SK-N-SH (cell line): ENCODE data around the gene TRIM47. TPM values are rescaled to one million over a fixed set of nuclear protein-coding genes. Genes with fewer than 3 reads are reported as not detected.

Experiments
- CTCF ChIA-PET: fragments of 300-600, 350-600 bp; formaldehyde crosslinking; extraction: SDS; loops from one replicate; lab custom pipeline; 2021; lab: Yijun Ruan, JAX
- POLR2A ChIA-PET: fragments of 350-600 bp; sonication (Branson Sonifier 250); formaldehyde crosslinking; extraction: SDS; loops from one replicate; lab custom pipeline; 2020; ENCODE audit warnings: antibody characterized with exemption, inconsistent platforms; lab: Yijun Ruan, JAX
- DNase-seq: peaks from one replicate; pipeline ENCODE4 v3.0.0; 2012
- H2AFZ ChIP-seq: fragments of 200-600 bp; sonication (generic); 2 replicates; pipeline ENCODE4 v1.8.1; 2016; ENCODE audit warnings: antibody characterized with exemption, mild to moderate bottlenecking, low read depth
- H3F3A ChIP-seq: fragments of 200-600 bp; sonication (generic); replicated peaks from 2 replicates; pipeline ENCODE3; 2016; ENCODE audit warnings: antibody characterized with exemption, mild to moderate bottlenecking; ENCODE audit not compliant: insufficient read depth
- H3K27ac ChIP-seq, 2 experiments: fragments of 200-500 bp in 1 of 2; fragments of 200-600 bp in 1 of 2; sonication (Bioruptor generic) in 1 of 2; sonication (generic), shearing (Covaris generic) in 1 of 2; 2 replicates each; pipeline versions ENCODE4 v1.5.1 to v1.6.1; 2014 to 2016; ENCODE audit warnings: low read depth in 2 of 2, inconsistent platforms in 1 of 2, low read length in 1 of 2, mild to moderate bottlenecking in 1 of 2, mixed read lengths in 1 of 2
- H3K27me3 ChIP-seq: fragments of 200-600 bp; sonication (generic), shearing (Covaris generic); 2 replicates; pipeline ENCODE4 v1.6.1; 2016; ENCODE audit warnings: mixed run types; ENCODE audit not compliant: insufficient read depth
- H3K36me3 ChIP-seq, 2 experiments: fragments of 200-500 bp in 1 of 2; fragments of 200-600 bp in 1 of 2; sonication (Bioruptor generic) in 1 of 2; sonication (generic) in 1 of 2; replicated peaks in 1 of 2; 2 replicates each; pipeline versions ENCODE3 to v1.5.1; 2014 to 2016; ENCODE audit warnings: low read length in 1 of 2, mild to moderate bottlenecking in 1 of 2; ENCODE audit not compliant: insufficient read depth in 2 of 2, control insufficient read depth in 1 of 2
- H3K4me1 ChIP-seq, 2 experiments: fragments of 200-500 bp in 1 of 2; fragments of 200-600 bp in 1 of 2; sonication (Bioruptor generic) in 1 of 2; sonication (generic), shearing (Covaris generic) in 1 of 2; 2 replicates each; pipeline versions ENCODE4 v1.5.1 to v1.6.1; 2014 to 2016; ENCODE audit warnings: low read depth in 1 of 2, low read length in 1 of 2, mixed run types in 1 of 2; ENCODE audit not compliant: insufficient read depth in 2 of 2, control insufficient read depth in 1 of 2
- H3K4me2 ChIP-seq: fragments of 200-600 bp; sonication (generic), shearing (Covaris generic); 2 replicates; pipeline ENCODE4 v1.6.1; 2017; ENCODE audit warnings: mixed run types
- H3K4me3 ChIP-seq, 2 experiments: fragments of 200-500 bp in 1 of 2; fragments of 200-600 bp in 1 of 2; sonication (Bioruptor generic) in 1 of 2; sonication (generic), shearing (Covaris generic) in 1 of 2; 2 replicates each; pipeline versions ENCODE4 v1.5.1 to v1.8.1; 2014 to 2016; ENCODE audit warnings: low read depth in 2 of 2, inconsistent platforms in 1 of 2, low read length in 1 of 2, mild to moderate bottlenecking in 1 of 2, mixed read lengths in 1 of 2, moderate library complexity in 1 of 2
- H3K79me2 ChIP-seq: fragments of 200-600 bp; sonication (generic); 2 replicates; pipeline ENCODE4 v1.8.1; 2017; ENCODE audit warnings: mild to moderate bottlenecking; ENCODE audit not compliant: insufficient read depth
- H3K9ac ChIP-seq: fragments of 200-600 bp; sonication (generic); 2 replicates; pipeline ENCODE4 v1.6.1; 2017; ENCODE audit warnings: mixed run types
- H3K9me2 ChIP-seq: fragments of 200-600 bp; sonication (generic); 2 replicates; pipeline ENCODE4 v1.6.1; 2017; ENCODE audit warnings: mixed run types
- H3K9me3 ChIP-seq: fragments of 200-600 bp; sonication (generic); 2 replicates; pipeline ENCODE4 v1.6.1; 2017; ENCODE audit warnings: mixed run types, mild to moderate bottlenecking, moderate library complexity
- H4K20me1 ChIP-seq: fragments of 200-600 bp; sonication (generic); 2 replicates; pipeline ENCODE4 v1.6.1; 2017; ENCODE audit warnings: mild to moderate bottlenecking, mixed run types; ENCODE audit not compliant: insufficient read depth
- CHD2 ChIP-seq: fragments of 150-350 bp; IDR thresholded peaks from 2 replicates; pipeline ENCODE4 v1.6.1; 2018; ENCODE audit warnings: low read length; ENCODE audit not compliant: partially characterized antibody
- EP300 ChIP-seq, 2 experiments: IDR thresholded peaks; 2 replicates each; pipeline versions ENCODE4 v1.4.0 to v1.6.1; 2012; ENCODE audit warnings: borderline replicate concordance in 1 of 2, low read depth in 1 of 2, low read length in 1 of 2
- FOXJ3 ChIP-seq: sonication (generic); formaldehyde crosslinking; IDR thresholded peaks from 2 replicates; pipeline ENCODE4 v1.5.1; 2020; ENCODE audit warnings: mild to moderate bottlenecking, missing genetic modification reagents
- GABPA ChIP-seq: IDR thresholded peaks from 2 replicates; pipeline ENCODE4 v1.4.0; 2012; ENCODE audit warnings: low read depth, mild to moderate bottlenecking
- GATA2 ChIP-seq: sonication (generic); formaldehyde crosslinking; IDR thresholded peaks from 2 replicates; pipeline ENCODE4 v1.5.0; 2020; ENCODE audit warnings: mild to moderate bottlenecking, missing genetic modification reagents
- JUND ChIP-seq: IDR thresholded peaks from 2 replicates; pipeline ENCODE4 v1.4.0; 2012
- MAX ChIP-seq: IDR thresholded peaks from 2 replicates; pipeline ENCODE4 v1.4.0; 2012; ENCODE audit warnings: low read depth
- MEF2A ChIP-seq: IDR thresholded peaks from 2 replicates; pipeline ENCODE4 v1.4.0; 2012; ENCODE audit warnings: low read depth, borderline replicate concordance
- MXI1 ChIP-seq: IDR thresholded peaks from 2 replicates; pipeline ENCODE4 v1.6.1; 2012; ENCODE audit warnings: mild to moderate bottlenecking, low read depth, low read length, improper control_type of control experiment
- NFIC ChIP-seq: IDR thresholded peaks from 2 replicates; pipeline ENCODE4 v1.4.0; 2012; ENCODE audit warnings: borderline replicate concordance
- NRF1 ChIP-seq: IDR thresholded peaks from 2 replicates; pipeline ENCODE4 v1.6.1; 2012; ENCODE audit warnings: low read depth, mild to moderate bottlenecking, low read length
- POLR2AphosphoS5 ChIP-seq: IDR thresholded peaks from 2 replicates; pipeline ENCODE4 v1.6.1; 2012; ENCODE audit warnings: low read depth, low read length
- RCOR1 ChIP-seq: fragments of 150-350 bp; IDR thresholded peaks from 2 replicates; pipeline ENCODE4 v1.6.1; 2017; ENCODE audit warnings: antibody characterized with exemption, low read length
- RXRA ChIP-seq: IDR thresholded peaks from 2 replicates; pipeline ENCODE4 v1.4.0; 2012; ENCODE audit warnings: low read depth, mild to moderate bottlenecking, borderline replicate concordance
- SIN3A ChIP-seq: IDR thresholded peaks from 2 replicates; pipeline ENCODE4 v1.6.1; 2012; ENCODE audit warnings: low read depth, mild to moderate bottlenecking, low read length, moderate library complexity, borderline replicate concordance
- SMC3 ChIP-seq: IDR thresholded peaks from 2 replicates; pipeline ENCODE4 v1.6.1; 2012; ENCODE audit warnings: low read depth, low read length, improper control_type of control experiment
- TAF1 ChIP-seq: IDR thresholded peaks from 2 replicates; pipeline ENCODE4 v1.6.1; 2012; ENCODE audit warnings: low read depth, mild to moderate bottlenecking, low read length, moderate library complexity, borderline replicate concordance
- USF1 ChIP-seq: IDR thresholded peaks from 2 replicates; pipeline ENCODE4 v1.4.0; 2012; ENCODE audit warnings: low read depth, borderline replicate concordance
- YY1 ChIP-seq: IDR thresholded peaks from 2 replicates; pipeline ENCODE4 v1.4.0; 2012; ENCODE audit warnings: low read depth, mild to moderate bottlenecking
- ZBTB33 ChIP-seq: IDR thresholded peaks from 2 replicates; pipeline ENCODE4 v1.4.0; 2012; ENCODE audit warnings: low read depth, borderline replicate concordance
- WGBS: methylation state at CpG from one replicate; pipeline ENCODE4 v1.1.6; 2017; ENCODE audit warnings: low lambda C conversion rate; 5-methylcytosine and 5-hydroxymethylcytosine counted together
- polyA plus RNA-seq, 3 experiments: library from polyadenylated mRNA; depleted of rRNA; stranded (reverse); fragments of >200 nt; gene quantifications; 2 replicates each; pipeline ENCODE4 v1.2.3, GENCODE V29; 2012
- TF ChIP-seq, protein P1 (sequence below): fragments of 150-350 bp; IDR thresholded peaks from 2 replicates; pipeline ENCODE4 v1.6.1; 2017; ENCODE audit warnings: antibody characterized with exemption, low read length, low read depth, borderline replicate concordance
- TF ChIP-seq, protein P2 (sequence below): IDR thresholded peaks from 2 replicates; pipeline ENCODE4; 2012

The TRIM47 gene
- polyA plus RNA-seq, 1 of the 3 experiments (the other 2 are of a cell fraction) = 5.1 TPM

GRCh38 chr17:75876938-75877751 is 1.2 kb downstream of the TRIM47 start (continued):
- TF ChIP-seq, protein P1, sequence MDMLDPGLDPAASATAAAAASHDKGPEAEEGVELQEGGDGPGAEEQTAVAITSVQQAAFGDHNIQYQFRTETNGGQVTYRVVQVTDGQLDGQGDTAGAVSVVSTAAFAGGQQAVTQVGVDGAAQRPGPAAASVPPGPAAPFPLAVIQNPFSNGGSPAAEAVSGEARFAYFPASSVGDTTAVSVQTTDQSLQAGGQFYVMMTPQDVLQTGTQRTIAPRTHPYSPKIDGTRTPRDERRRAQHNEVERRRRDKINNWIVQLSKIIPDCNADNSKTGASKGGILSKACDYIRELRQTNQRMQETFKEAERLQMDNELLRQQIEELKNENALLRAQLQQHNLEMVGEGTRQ = no peak
- TF ChIP-seq SIN3A (peak; percentile 55; the same call in 1 of the 2 replicates), FOXJ3 (CRISPR knock-in tag) (no peak), MAX (peak; percentile 73; the same call in 1 of the 2 replicates), MEF2A (no peak), RXRA (peak; percentile 70; the same call in 1 of the 2 replicates), JUND (peak; percentile 98), GABPA (no peak), TAF1 (no peak), CHD2 (no peak), RCOR1 (no peak), NFIC (peak; percentile 100), NRF1 (no peak), EP300 (IDR thresholded peaks at IDR 0.05; ENCODE audit: borderline replicate concordance in 1 of 2, low read depth in 1 of 2, low read length in 1 of 2) (peak in 1 of 2 experiments; percentile 89; a peak in 1 of 4 replicates)

GRCh38 chr17:75876190-75876937 is 2.0 kb downstream of the TRIM47 start:
- Histone ChIP-seq H3K9me2 (no peaks in the 10 kb centered on the region), H3K27ac (peak overlapping the region in 1 of 2 experiments; percentile 87; a peak in 2 of 4 replicates), H3K36me3 (no peaks in the 10 kb centered on the region), H3K4me2 (peak overlapping the region; percentile 76), H3K9ac (peak overlapping the region; percentile 53; the same call in 1 of the 2 replicates), H3K27me3 (no peaks in the 10 kb centered on the region), H3K9me3 (no peaks in the 10 kb centered on the region), H3K4me1 (peaks cover 32 to 36% of the 10 kb centered on the region in 2 experiments; a peak in 3 of 4 replicates), H3K4me3 (no peak overlapping the region), H3F3A (peaks cover 33% of the 10 kb centered on the region), H3K79me2 (no peaks in the 10 kb centered on the region), H2AFZ (peak overlapping the region; percentile 12; the same call in 1 of the 2 replicates), H4K20me1 (no peaks in the 10 kb centered on the region; the same call in 1 of the 2 replicates)
- ChIA-PET CTCF (interaction anchor here (0.8 to 15.4 kb wide), 21 partner anchors 9 to 905 kb away, joined by 3 to 214 read pairs (median 4); partner anchors contain the start of genes CDK3, MRPL38, TRIM65 and UNC13D), POLR2A (interaction anchor here (0.6 to 1.6 kb wide), 9 partner anchors 17 to 100 kb away, joined by 3 to 8 read pairs (median 3); partner anchors contain the start of genes MRPL38, TRIM65 and WBP2)
- peak; percentile 72 for DNase-seq
- 74% methylated on average over 21 of the region's 26 CpGs for WGBS
- TF ChIP-seq MXI1 (no peak), SMC3 (no peak), ZBTB33 (no peak), NRF1 (no peak), JUND (no peak), RXRA (no peak), NFIC (no peak), MAX (no peak), POLR2AphosphoS5 (no peak), EP300 (IDR thresholded peaks at IDR 0.05; ENCODE audit: borderline replicate concordance in 1 of 2, low read depth in 1 of 2, low read length in 1 of 2) (no peak), YY1 (no peak), USF1 (no peak), GATA2 (no peak), SIN3A (no peak), TAF1 (no peak), MEF2A (no peak)
- TF ChIP-seq, protein P2, sequence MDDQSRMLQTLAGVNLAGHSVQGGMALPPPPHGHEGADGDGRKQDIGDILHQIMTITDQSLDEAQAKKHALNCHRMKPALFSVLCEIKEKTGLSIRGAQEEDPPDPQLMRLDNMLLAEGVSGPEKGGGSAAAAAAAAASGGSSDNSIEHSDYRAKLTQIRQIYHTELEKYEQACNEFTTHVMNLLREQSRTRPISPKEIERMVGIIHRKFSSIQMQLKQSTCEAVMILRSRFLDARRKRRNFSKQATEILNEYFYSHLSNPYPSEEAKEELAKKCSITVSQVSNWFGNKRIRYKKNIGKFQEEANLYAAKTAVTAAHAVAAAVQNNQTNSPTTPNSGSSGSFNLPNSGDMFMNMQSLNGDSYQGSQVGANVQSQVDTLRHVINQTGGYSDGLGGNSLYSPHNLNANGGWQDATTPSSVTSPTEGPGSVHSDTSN = no peak
